K562 (cell line): ENCODE data around the gene RABIF. TPM values are rescaled to one million over a fixed set of nuclear protein-coding genes. Genes with fewer than 3 reads are reported as not detected.
A peak's percentile ranks its signal among the peaks of the same experiment; 100 is the strongest.

ENCODE experiments used
- CHCHD3 ChIP-seq: fragments of 250-450 bp; sonication (Bioruptor Pico); IDR thresholded peaks from 2 replicates; pipeline ENCODE4 v2.1.2; 2022; ENCODE audit warnings: mild to moderate bottlenecking
- FOXP1 ChIP-seq: sonication (generic); formaldehyde crosslinking; IDR thresholded peaks from 2 replicates; pipeline ENCODE4 v1.8.0; 2022; ENCODE audit warnings: mild to moderate bottlenecking, missing genetic modification reagents
- KDM4B ChIP-seq, 2 experiments: fragments of 450-650 bp in 1 of 2; sonication (generic) in 1 of 2; IDR thresholded peaks; 2 replicates each; pipeline ENCODE4 v1.6.1; 2016 to 2017; ENCODE audit warnings: borderline replicate concordance in 2 of 2, antibody characterized with exemption in 1 of 2, low read depth in 1 of 2, mild to moderate bottlenecking in 1 of 2
- L3MBTL2 ChIP-seq: fragments of 450-650 bp; IDR thresholded peaks from 2 replicates; pipeline ENCODE4 v1.6.1; 2016; ENCODE audit warnings: mild to moderate bottlenecking, moderate library complexity
- MEF2A ChIP-seq: IDR thresholded peaks from 2 replicates; pipeline ENCODE4 v1.6.1; 2011; ENCODE audit warnings: low read depth, mild to moderate bottlenecking, low read length, moderate library complexity; ENCODE audit not compliant: control insufficient read depth
- NR4A1 ChIP-seq, 2 experiments: fragments of 250-450 bp in 1 of 2; fragments of 450-650 bp in 1 of 2; sonication (Bioruptor Pico) in 1 of 2; IDR thresholded peaks; 2 replicates each; pipeline versions ENCODE4 v1.4.0 to v1.6.1; 2016 to 2020; ENCODE audit warnings: mild to moderate bottlenecking in 2 of 2, missing compliant biosample characterization in 1 of 2, missing genetic modification characterization in 1 of 2, moderate library complexity in 1 of 2
- PKNOX1 ChIP-seq: fragments of 450-650 bp; IDR thresholded peaks from 2 replicates; pipeline ENCODE4 v1.6.1; 2016
- PTTG1 ChIP-seq: fragments of 450-650 bp; IDR thresholded peaks from 2 replicates; pipeline ENCODE4 v1.6.1; 2016; ENCODE audit warnings: low read depth, mild to moderate bottlenecking, missing genetic modification characterization, missing compliant biosample characterization
- SREBF2 ChIP-seq: sonication (generic); formaldehyde crosslinking; IDR thresholded peaks from 2 replicates; pipeline ENCODE4 v1.4.0; 2020; ENCODE audit warnings: mild to moderate bottlenecking, missing genetic modification reagents
- SUPT5H ChIP-seq: fragments of 450-650 bp; IDR thresholded peaks from 2 replicates; pipeline ENCODE4 v1.6.1; 2016
- ZFX ChIP-seq: sonication (generic); formaldehyde crosslinking; IDR thresholded peaks from 2 replicates; pipeline ENCODE4 v1.8.0; 2022; ENCODE audit warnings: mild to moderate bottlenecking, missing genetic modification reagents, moderate library complexity
- polyA plus RNA-seq, 8 experiments: library from polyadenylated mRNA; depleted of rRNA in 4 of 8; stranded (reverse) in 5 of 8; unstranded in 3 of 8; fragments of >200 nt; fragmentation: Nextera tagmentation in 2 of 8; fragmentation: Illumina TruSeq in 1 of 8; extraction: Ambion mirVana in 2 of 8; extraction: Trizol in 1 of 8; gene quantifications; 2 replicates each; pipeline versions ENCODE4 v1.2.1 to v1.2.3, GENCODE V29; 2011 to 2014; ENCODE audit warnings: inconsistent platforms in 1 of 8, missing spikeins in 1 of 8
- total RNA-seq, 7 experiments: library from RNA; depleted of rRNA in 6 of 7; stranded (reverse); fragments of >200 nt in 6 of 7; fragmentation: Illumina TruSeq in 2 of 7; extraction: Trizol in 2 of 7; gene quantifications; 2 replicates each; pipeline versions ENCODE4 v1.2.1 to v1.2.3, GENCODE V29; 2011 to 2021; ENCODE audit warnings: low replicate concordance in 1 of 7
- TF ChIP-seq, protein P1 (sequence below): sonication (generic); formaldehyde crosslinking; IDR thresholded peaks from 2 replicates; pipeline ENCODE4 v1.8.0; 2022; ENCODE audit warnings: mild to moderate bottlenecking, missing genetic modification reagents
- TF ChIP-seq, protein P2 (sequence below): sonication (generic); formaldehyde crosslinking; IDR thresholded peaks from 2 replicates; pipeline ENCODE4 v1.4.0; 2020; ENCODE audit warnings: mild to moderate bottlenecking, missing genetic modification reagents
- TF ChIP-seq, protein P3 (sequence below): fragments of 450-650 bp; formaldehyde crosslinking; IDR thresholded peaks from 2 replicates; pipeline ENCODE4 v1.4.0; 2020; ENCODE audit warnings: mild to moderate bottlenecking, mixed read lengths
- TF ChIP-seq, protein P4 (sequence below): fragments of 450-650 bp; IDR thresholded peaks from one replicate; pipeline ENCODE4 v1.6.1; 2018; ENCODE audit warnings: mild to moderate bottlenecking, moderate library complexity; ENCODE audit not compliant: partially characterized antibody

Gene RABIF
- total and polyA plus RNA-seq, 9 of the 15 experiments (the other 6 are each of a cell fraction or from before 2014, with no cell fraction given): 7.4 to 20.1 (median 11.0) TPM

DNA sequence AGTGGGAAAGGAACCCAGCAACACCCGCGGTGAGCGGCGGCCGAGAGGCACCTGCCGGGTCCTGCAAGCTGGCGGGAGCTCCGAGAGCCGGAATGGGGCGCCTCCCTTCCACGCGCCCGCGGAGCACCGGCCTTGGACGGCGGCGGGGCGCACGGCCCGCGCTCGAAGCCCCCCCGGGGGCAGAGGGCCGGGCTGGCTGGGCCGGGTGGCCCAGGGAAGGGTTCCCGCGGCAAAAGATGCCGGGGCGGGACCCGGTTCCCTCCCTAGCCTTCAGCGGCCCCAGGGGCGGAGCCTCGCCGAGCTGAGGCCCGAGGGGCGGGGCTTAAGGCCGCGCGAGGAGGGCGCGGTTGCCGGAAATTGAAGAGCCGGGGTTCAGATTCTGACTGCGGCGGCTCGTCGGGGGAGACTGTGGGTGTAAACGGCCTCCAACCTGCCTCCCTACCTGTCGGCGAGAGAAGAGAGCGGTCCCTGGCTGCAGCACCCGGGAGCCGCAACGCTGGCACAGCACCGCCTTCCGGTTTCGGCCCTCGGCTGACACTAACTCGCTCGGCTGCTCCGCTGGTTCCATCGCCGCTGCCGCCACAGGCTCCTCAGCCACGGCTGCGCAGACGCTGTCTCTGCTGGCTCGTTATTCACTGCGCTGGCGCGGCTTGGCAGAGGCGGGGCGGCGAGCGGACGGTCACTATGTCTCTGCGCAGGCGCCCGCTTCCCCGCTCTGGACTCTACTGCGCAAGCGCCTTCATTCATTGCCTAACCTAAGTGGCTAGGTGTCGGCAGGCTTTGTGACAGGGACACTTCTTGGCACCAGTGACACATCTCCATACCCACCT lies at the start of gene RABIF (continued):
- TF ChIP-seq, protein P1, sequence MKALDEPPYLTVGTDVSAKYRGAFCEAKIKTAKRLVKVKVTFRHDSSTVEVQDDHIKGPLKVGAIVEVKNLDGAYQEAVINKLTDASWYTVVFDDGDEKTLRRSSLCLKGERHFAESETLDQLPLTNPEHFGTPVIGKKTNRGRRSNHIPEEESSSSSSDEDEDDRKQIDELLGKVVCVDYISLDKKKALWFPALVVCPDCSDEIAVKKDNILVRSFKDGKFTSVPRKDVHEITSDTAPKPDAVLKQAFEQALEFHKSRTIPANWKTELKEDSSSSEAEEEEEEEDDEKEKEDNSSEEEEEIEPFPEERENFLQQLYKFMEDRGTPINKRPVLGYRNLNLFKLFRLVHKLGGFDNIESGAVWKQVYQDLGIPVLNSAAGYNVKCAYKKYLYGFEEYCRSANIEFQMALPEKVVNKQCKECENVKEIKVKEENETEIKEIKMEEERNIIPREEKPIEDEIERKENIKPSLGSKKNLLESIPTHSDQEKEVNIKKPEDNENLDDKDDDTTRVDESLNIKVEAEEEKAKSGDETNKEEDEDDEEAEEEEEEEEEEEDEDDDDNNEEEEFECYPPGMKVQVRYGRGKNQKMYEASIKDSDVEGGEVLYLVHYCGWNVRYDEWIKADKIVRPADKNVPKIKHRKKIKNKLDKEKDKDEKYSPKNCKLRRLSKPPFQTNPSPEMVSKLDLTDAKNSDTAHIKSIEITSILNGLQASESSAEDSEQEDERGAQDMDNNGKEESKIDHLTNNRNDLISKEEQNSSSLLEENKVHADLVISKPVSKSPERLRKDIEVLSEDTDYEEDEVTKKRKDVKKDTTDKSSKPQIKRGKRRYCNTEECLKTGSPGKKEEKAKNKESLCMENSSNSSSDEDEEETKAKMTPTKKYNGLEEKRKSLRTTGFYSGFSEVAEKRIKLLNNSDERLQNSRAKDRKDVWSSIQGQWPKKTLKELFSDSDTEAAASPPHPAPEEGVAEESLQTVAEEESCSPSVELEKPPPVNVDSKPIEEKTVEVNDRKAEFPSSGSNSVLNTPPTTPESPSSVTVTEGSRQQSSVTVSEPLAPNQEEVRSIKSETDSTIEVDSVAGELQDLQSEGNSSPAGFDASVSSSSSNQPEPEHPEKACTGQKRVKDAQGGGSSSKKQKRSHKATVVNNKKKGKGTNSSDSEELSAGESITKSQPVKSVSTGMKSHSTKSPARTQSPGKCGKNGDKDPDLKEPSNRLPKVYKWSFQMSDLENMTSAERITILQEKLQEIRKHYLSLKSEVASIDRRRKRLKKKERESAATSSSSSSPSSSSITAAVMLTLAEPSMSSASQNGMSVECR (CRISPR knock-in tag): peak; percentile 84; the same call in 1 of the 2 replicates
- peak; percentile 99 for TF ChIP-seq SUPT5H
- peak; percentile 78 for TF ChIP-seq ZFX (CRISPR knock-in tag)
- TF ChIP-seq MEF2A: no peak
- no peak for TF ChIP-seq PTTG1
- peak in 1 of 2 experiments; percentile 56; a peak in 1 of 4 replicates for TF ChIP-seq KDM4B (IDR thresholded peaks at IDR 0.05; ENCODE audit: borderline replicate concordance in 2 of 2, low read depth in 1 of 2)
- TF ChIP-seq, protein P2, sequence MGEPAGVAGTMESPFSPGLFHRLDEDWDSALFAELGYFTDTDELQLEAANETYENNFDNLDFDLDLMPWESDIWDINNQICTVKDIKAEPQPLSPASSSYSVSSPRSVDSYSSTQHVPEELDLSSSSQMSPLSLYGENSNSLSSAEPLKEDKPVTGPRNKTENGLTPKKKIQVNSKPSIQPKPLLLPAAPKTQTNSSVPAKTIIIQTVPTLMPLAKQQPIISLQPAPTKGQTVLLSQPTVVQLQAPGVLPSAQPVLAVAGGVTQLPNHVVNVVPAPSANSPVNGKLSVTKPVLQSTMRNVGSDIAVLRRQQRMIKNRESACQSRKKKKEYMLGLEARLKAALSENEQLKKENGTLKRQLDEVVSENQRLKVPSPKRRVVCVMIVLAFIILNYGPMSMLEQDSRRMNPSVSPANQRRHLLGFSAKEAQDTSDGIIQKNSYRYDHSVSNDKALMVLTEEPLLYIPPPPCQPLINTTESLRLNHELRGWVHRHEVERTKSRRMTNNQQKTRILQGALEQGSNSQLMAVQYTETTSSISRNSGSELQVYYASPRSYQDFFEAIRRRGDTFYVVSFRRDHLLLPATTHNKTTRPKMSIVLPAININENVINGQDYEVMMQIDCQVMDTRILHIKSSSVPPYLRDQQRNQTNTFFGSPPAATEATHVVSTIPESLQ (CRISPR knock-in tag): peak; percentile 59; the same call in 1 of the 2 replicates
- TF ChIP-seq, protein P3, sequence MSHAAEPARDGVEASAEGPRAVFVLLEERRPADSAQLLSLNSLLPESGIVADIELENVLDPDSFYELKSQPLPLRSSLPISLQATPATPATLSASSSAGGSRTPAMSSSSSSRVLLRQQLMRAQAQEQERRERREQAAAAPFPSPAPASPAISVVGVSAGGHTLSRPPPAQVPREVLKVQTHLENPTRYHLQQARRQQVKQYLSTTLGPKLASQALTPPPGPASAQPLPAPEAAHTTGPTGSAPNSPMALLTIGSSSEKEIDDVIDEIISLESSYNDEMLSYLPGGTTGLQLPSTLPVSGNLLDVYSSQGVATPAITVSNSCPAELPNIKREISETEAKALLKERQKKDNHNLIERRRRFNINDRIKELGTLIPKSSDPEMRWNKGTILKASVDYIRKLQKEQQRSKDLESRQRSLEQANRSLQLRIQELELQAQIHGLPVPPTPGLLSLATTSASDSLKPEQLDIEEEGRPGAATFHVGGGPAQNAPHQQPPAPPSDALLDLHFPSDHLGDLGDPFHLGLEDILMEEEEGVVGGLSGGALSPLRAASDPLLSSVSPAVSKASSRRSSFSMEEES (CRISPR knock-in tag): no peak
- TF ChIP-seq, protein P4, sequence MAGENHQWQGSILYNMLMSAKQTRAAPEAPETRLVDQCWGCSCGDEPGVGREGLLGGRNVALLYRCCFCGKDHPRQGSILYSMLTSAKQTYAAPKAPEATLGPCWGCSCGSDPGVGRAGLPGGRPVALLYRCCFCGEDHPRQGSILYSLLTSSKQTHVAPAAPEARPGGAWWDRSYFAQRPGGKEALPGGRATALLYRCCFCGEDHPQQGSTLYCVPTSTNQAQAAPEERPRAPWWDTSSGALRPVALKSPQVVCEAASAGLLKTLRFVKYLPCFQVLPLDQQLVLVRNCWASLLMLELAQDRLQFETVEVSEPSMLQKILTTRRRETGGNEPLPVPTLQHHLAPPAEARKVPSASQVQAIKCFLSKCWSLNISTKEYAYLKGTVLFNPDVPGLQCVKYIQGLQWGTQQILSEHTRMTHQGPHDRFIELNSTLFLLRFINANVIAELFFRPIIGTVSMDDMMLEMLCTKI: no peak
- TF ChIP-seq SREBF2 (CRISPR knock-in tag): no peak
- TF ChIP-seq FOXP1 (CRISPR knock-in tag): peak; percentile 89
- TF ChIP-seq L3MBTL2: peak; percentile 88
- TF ChIP-seq PKNOX1: peak; percentile 72
- TF ChIP-seq NR4A1 (CRISPR knock-in tag; IDR thresholded peaks at IDR 0.05): no peak
- peak; percentile 27; the same call in 1 of the 2 replicates for TF ChIP-seq NR4A1 (tag; IDR thresholded peaks at IDR 0.05)
- 0 out of 2 replicates have a peak, but pooled peaks have one; percentile 84 for TF ChIP-seq CHCHD3 (CRISPR knock-in tag)
